OCI-LY3 (cell line): Measurements from ENCODE around the gene DSN1.

Experiments used
- CTCF ChIP-seq: fragments of 200-600, 300-600 bp; sonication (generic); IDR thresholded peaks from 2 replicates; pipeline ENCODE4 v1.5.1; 2014; ENCODE audit warnings: antibody characterized with exemption, low read length, low read depth
- EZH2phosphoT487 ChIP-seq: fragments of 200-600 bp; shearing (Covaris generic); IDR thresholded peaks from 2 replicates; pipeline ENCODE4 v1.6.1; 2018; ENCODE audit warnings: antibody characterized with exemption, mixed run types, low read depth

- TF ChIP-seq CTCF (no peak), EZH2phosphoT487 (no peak)
These were observed 36.4 kb downstream of the DSN1 start for GRCh38 chr20:36737183-36737499.
